Neural cell (in vitro differentiated cells): ENCODE measurements around the gene TMEM30A.

Source experiments
- CTCF ChIP-seq: fragments of 450-650 bp; IDR thresholded peaks from 2 replicates; pipeline ENCODE4 v1.5.1; 2014; ENCODE audit warnings: antibody characterized with exemption, mild to moderate bottlenecking, moderate library complexity; ENCODE audit not compliant: poor library complexity, severe bottlenecking
- EP300 ChIP-seq: fragments of 450-650 bp; conservative IDR thresholded peaks from 2 replicates; pipeline ENCODE4 v1.6.1; 2014; ENCODE audit warnings: antibody characterized with exemption, mild to moderate bottlenecking, moderate library complexity; ENCODE audit not compliant: poor library complexity, severe bottlenecking
- EZH2 ChIP-seq: fragments of 200-600, 300-800 bp; shearing (Covaris generic), sonication (generic); IDR thresholded peaks from 2 replicates; pipeline ENCODE4 v1.6.1; 2014; ENCODE audit warnings: antibody characterized with exemption, low read length, borderline replicate concordance, mild to moderate bottlenecking; ENCODE audit not compliant: insufficient read depth, poor library complexity, severe bottlenecking
- MXI1 ChIP-seq: fragments of 450-650 bp; conservative IDR thresholded peaks from 2 replicates; pipeline ENCODE4 v1.6.1; 2014; ENCODE audit warnings: antibody characterized with exemption, mild to moderate bottlenecking; ENCODE audit not compliant: poor library complexity, severe bottlenecking
- POLR2AphosphoS5 ChIP-seq: IDR thresholded peaks from 2 replicates; pipeline ENCODE4 v1.6.1; 2012
- RAD21 ChIP-seq: fragments of 450-650 bp; conservative IDR thresholded peaks from 2 replicates; pipeline ENCODE4 v1.6.1; 2014; ENCODE audit warnings: antibody characterized with exemption, mild to moderate bottlenecking, moderate library complexity
- SMC3 ChIP-seq: fragments of 450-650 bp; conservative IDR thresholded peaks from 2 replicates; pipeline ENCODE4 v1.6.1; 2014; ENCODE audit warnings: antibody characterized with exemption, mild to moderate bottlenecking, moderate library complexity; ENCODE audit not compliant: poor library complexity
- TAF1 ChIP-seq: IDR thresholded peaks from 2 replicates; pipeline ENCODE4 v1.6.1; 2012; ENCODE audit warnings: low read depth

DNA sequence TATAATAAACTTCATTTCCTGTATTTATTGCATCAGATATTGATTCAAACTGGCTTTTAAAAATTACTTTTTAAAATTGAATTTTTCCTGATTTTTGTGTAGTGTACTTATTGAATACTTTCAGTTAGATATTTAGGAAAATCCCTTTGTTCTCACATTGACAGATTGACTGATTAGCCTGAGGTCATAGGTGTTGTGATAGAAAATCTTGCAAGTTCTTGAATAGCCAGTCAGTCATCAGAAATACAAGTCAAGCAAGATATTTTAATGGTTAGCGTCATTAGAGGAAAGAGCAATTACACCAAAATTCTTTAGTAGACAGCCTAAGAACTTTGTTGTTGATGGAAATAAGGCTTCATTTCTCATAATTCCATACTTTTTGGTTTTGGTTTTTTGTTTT is 3.4 kb upstream of the TMEM30A start:
- TF ChIP-seq CTCF, result no peak
- TF ChIP-seq RAD21, result no peak
- no peak for TF ChIP-seq EZH2
- TF ChIP-seq TAF1, result no peak
- no peak for TF ChIP-seq SMC3
- no peak for TF ChIP-seq POLR2AphosphoS5
- no peak for TF ChIP-seq EP300
- no peak for TF ChIP-seq MXI1
